Stimulated activated naive CD4-positive, alpha-beta T cell (primary cell): Measurements from ENCODE around the gene TMSB4X.
A peak's percentile ranks its signal among the peaks of the same experiment; 100 is the strongest.
"Not testable (repeated sequence)": the region's sequence is repeated elsewhere in the genome, so short reads cannot be mapped to it uniquely, and the experiment has no call there.

Experiments
- DNase-seq, 6 experiments: peaks; one replicate each; lab custom pipeline; 2025; lab: John Stamatoyannopoulos, UW

Gene TMSB4X

GRCh38 chrX:12954981-12955380, 19.9 kb upstream of the TMSB4X start:
- DNase-seq: no peak

DNA sequence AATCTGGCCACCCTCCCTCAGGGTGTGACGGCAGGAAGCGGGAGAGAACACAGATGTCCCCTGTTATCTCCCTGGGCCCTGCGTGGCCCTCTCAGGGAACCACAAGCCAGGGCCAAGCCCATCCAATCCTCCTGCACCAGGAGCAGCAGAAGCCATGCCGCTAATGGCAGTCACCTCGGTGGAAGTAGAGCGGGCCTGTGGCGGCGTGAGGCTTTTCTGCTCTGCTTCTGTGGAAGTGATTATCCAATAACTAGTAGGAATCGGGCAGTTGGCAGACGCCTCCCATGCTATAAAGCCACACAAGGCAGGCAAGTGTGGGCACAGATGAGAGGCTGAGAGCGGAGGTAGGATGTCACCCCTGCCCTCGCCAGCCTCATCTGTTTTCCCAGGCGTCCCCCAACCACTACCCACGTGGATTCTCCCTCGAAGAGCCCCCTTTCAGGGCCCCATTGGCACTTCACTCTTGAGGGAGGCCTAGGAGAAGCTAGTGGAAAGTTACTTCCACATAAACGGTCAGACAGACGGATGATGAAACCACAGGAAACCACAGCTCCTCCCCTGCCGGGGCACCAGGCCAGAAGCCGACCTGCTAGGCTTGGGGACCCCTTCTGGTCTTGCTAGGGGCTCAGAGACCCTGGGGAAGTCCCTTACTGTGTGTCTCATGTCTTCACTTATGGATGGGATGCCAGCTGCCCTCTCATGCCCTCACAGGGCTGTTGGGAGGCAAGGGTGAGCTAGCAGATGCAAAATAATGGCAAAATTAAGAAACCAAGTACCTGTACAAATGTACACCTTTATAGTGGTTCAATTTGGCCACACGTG, 18.8 kb upstream of the TMSB4X start:
- peak; percentile 20 to 59 (median 50) for DNase-seq

GRCh38 chrX:12956704-12957534, 18.0 kb upstream of the TMSB4X start:
- DNase-seq: peak; percentile 48 to 86 (median 68)

DNA sequence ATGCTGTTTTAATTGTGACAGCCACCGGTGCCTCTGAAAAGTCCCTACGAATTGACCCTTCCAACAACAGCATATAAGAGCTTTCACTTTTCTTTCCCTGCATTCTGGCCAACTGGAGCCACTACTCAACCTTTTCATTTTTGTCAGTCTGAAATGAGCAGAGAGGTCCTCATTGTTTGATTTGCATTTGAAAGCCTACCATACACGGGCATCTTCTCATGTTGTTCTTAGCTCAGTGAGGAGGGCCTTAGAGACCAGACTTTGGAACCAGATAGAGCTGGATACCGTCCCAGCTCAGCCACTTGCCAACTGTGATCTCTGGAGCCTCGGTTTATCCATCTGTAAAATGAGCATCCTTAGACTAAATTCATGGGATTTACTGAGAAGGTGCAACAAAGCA, 16.9 kb upstream of the TMSB4X start:
- DNase-seq: no peak

GRCh38 chrX:12958461-12958860, 16.4 kb upstream of the TMSB4X start:
- no peak for DNase-seq

DNA sequence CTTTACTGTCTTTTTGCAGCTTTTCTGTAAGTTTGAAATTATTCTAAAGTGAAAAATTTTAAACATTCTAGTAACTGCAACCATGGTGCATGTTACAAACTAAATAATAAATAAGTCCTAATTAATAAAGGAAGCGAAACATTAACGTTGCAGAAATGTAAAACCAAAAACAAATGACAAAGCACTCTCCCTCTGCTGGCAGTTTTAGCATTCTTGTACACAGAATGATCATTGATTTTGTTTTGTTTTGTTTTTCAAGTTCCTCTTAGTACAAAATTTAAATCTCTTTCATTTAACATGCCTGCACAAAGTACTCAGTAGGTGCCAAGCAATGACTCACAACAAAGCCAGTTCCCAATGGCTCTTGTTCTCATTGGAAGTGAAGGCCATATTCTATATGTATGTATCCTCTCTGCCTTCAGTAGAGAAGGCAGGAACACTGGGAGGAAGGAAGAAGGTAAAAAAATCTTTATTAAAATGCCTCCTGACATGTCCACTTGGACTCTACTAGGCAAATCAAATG, 13.7 kb upstream of the TMSB4X start:
- no peak for DNase-seq

GRCh38 chrX:12962041-12962504, 12.8 kb upstream of the TMSB4X start:
- no peak for DNase-seq

DNA sequence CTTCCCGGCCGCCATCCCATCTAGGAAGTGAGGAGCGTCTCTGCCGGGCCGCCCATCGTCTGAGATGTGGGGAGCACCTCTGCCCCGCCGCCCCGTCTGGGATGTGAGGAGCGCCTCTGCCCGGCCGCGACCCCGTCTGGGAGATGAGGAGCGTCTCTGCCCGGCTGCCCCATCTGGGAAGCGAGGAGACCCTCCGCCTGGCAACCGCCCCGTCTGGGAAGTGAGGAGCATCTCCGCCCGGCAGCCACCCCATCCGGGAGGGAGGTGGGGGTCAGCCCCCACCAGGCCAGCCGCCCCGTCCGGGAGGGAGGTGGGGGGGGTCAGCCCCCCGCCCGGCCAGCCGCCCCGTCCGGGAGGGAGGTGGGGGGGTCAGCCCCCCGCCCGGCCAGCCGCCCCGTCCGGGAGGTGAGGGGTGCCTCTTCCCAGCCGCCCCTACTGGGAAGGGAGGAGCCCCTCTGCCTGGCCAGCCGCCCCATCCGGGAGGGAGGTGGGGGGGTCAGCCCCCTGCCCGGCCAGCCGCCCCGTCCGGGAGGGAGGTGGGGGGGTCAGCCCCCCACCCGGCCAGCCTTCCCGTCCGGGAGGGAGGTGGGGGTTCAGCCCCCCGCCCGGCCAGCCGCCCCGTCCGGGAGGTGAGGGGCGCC, 11.6 kb upstream of the TMSB4X start:
- DNase-seq: not testable (repeated sequence)

DNA sequence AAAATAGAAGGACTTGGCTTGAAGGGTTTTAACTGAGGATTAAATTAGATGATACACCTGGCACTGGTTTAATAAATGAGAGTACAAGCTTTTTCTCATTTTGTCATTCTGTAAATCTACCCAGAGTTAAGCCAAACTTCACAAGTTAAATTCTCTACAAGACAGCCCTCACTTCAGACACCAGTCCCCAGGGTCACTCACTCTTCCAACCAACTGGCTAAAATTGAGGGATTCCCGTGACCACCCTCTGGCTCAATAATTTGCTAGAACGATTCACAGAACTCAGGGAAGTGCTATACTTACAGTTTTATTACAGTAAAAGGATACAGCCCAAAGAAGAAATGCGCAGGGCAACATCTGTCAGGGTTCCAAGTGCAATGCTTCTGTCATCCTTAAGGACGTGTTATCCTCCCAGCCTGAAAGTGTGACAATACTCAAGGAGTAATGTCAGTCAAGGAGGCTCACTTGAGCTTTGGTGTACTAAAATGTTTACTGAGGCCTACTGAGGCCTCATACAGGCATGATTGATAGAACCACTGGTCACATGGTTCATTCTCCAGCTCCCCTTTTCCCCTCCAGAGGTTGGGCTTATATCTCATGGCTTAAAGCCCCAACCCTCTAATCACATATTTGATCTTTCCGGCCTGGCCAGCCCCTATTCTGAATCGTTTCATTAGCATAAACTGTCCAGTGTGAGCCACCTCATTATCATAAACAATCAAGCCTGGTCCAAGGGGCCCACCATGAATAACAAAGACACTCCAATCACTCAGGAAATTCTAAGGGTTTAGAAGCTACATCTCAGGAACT, 9.6 kb upstream of the TMSB4X start:
- DNase-seq: no peak

GRCh38 chrX:12966151-12966550, 8.8 kb upstream of the TMSB4X start:
- no peak for DNase-seq

DNA sequence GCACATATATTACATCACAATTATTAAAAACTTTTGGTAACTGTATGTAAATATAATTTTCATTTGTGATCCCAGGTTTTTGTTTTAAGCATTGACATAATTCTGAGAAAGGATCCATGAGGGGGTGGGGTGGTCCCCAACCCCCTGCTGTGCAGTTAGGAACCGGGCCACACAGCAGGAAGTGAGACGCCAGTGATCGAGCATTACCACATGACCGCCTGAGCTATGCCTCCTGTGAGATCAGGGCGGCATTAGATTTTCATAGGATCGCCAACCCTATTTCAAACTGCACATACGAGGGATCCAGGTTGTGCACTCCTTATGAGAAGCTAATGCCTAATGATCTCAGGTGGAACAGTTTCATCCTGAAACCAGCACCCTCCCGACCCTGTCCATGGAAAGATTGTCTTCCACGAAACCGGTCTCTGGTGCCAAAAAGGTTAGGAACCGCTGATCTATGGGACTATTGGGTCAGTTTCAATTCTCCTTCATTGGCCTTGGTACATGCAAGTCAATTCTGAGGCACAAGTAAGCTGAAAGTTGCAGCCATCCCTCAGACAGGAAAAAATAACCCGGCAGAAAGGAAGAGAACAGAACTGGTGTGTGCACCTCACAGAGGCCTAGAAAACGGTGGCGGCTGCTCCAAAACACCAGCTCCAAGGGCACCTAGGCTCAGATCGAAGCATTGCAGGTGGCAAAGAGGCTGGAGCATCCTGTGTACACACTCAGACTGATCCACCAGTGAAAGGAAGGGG, 7.0 kb upstream of the TMSB4X start:
- DNase-seq: peak in 2 of 6 experiments; percentile 2 to 47

GRCh38 chrX:12970691-12971202, 4.2 kb upstream of the TMSB4X start:
- peak; percentile 17 to 78 (median 62) for DNase-seq

GRCh38 chrX:12971282-12972003, 3.5 kb upstream of the TMSB4X start:
- DNase-seq: peak in 2 of 6 experiments; percentile 18 to 23

DNA sequence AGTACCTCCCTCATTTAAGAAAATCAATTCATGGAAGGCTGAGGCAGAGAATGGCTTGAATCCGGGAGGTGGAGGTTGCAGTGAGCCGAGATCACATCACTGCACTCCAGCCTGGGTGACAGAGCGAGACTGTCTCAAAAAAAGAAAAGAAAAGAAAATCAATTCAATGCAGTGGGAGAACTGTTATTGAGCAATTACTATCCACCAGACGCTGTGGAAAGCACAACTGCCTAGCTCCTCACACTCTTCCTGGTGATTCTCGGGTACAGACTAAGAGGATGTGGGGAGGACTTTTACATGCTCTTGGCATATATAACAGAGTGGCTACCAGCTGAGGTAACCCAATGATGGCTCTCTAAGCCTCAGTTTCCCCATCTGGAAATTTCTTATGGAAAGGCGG, 2.7 kb upstream of the TMSB4X start:
- DNase-seq: no peak

GRCh38 chrX:12972878-12973560, 1.9 kb upstream of the TMSB4X start:
- DNase-seq: peak in 1 of 6 experiments; percentile 54

DNA sequence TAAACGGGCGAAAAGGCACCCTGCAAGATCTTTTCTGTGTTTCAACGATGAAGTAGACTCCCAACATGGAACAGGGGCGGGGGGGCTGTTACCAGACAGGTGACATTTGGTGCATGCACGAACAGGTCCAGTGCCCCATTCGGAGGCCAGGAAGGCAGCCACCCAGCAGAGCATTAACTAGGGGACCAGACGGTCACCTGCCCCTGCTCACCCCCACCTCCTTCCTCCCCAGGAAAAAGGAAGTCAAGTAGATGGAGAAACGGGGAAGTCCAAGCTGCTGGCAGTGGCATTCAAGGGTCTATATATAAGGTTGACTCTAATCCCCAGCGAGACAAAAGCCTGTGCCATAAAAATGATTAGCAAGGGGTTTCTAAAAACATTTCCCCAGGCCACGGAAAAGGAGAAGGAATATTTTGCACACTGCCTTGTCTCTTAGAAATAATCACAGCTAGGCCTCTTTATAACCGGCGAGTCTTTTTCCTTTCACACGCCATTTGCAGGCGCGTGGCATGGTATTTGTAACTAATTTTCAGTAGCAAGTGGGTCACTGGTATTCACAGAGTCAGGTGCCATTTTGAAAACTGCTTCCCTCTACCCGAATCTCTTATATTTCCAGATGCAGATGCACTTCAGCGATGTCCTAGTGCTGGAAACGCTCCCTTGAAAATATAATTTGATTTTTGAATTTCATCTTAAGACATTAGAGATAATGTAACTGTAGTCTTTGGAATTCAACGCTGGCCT, 1.2 kb upstream of the TMSB4X start:
- DNase-seq: peak in 5 of 6 experiments; percentile 37 to 51 (median 40)

DNA sequence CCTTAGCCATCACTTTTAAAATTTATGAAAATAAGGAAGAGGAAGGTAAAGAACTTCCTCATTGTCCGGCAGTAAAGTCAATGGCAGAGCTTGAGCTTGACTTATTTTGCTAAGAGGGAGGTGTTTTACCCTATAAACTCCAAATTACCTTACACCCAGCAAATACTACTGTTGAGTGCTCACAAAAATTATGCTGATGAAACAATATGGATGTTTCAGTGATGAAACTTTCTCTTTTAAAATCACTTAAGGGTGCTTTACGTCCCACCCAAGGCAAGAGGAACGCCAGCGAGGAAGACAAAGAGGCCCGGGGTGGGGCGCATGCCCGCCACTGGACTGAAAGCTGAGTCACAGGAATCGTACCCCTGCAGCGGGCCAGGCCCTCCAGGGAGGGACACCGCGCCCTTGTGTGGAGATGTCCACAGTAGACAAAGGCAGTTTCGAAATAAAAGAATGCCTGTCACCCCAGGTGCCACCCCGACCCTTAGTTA, 560 bp upstream of the TMSB4X start:
- DNase-seq: peak in 4 of 6 experiments; percentile 16 to 62 (median 48)

- DNase-seq: no peak
Measured at GRCh38 chrX:12975670-12975965, 708 bp downstream of the TMSB4X start.
